Vagina (tissue), 2 donors: ENCODE data around the gene CAB39L.

Source experiments
- POLR2A ChIP-seq, 2 donors: fragments of 450-650 bp; IDR thresholded peaks; one replicate each; pipeline ENCODE4 v1.6.1; 2017; ENCODE audit warnings: antibody characterized with exemption in 2 of 2, mild to moderate bottlenecking in 2 of 2, moderate library complexity in 2 of 2
- POLR2AphosphoS5 ChIP-seq, 2 donors: sonication (generic); formaldehyde crosslinking; IDR thresholded peaks; one replicate each; pipeline ENCODE4 v1.9.0; 2017; ENCODE audit warnings: antibody characterized with exemption in 2 of 2, mild to moderate bottlenecking in 2 of 2, low read depth in 1 of 2; ENCODE audit not compliant: insufficient read depth in 1 of 2
- TF ChIP-seq, protein P1 (sequence below), 3 experiments: fragments of 450-650 bp in 2 of 3; fragments of 200-600 bp in 1 of 3; sonication (generic) in 1 of 3; IDR thresholded peaks; one replicate each; pipeline ENCODE4 v1.5.1; 2017 to 2019; ENCODE audit warnings: antibody characterized with exemption in 3 of 3, mild to moderate bottlenecking in 2 of 3, moderate library complexity in 2 of 3

DNA sequence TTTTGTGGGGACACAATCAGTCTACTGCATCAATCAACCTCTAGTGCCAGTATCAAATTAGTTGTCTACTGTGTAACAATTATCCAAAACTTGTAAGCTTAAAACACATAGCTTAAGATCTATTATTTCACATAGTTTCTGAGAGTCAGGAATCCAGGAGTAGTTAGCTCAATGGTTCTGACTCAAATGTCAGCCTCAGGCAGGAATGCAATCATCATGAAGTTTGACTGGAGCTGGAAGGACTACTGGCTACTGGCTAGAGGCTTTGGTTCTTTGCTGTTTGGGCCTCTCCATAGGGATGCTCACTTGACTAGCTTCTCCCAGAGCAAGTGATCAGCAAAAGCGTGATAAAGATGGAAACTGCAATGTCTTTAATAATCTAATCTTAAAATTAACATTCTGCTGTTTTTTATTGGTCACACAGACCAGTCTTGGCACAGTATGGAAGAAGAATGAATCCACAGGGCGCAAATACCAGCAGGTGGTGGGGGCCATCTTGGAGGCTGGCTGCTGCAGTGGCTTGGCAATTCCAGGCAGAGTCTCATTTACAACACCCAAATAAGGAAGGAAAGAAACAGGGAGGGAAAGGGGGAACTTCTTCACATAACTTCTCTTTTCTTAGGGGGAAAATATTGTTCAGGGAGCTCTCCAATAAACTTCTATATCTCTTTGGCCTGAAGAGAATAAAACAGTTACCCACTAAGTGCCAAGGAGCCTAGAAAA, 15.7 kb downstream of the CAB39L start:
- TF ChIP-seq POLR2A (IDR thresholded peaks at IDR 0.05) (no peak), POLR2AphosphoS5 (IDR thresholded peaks at IDR 0.05; ENCODE audit: insufficient read depth in 1 of 2, low read depth in 1 of 2) (no peak)
- TF ChIP-seq, protein P1, sequence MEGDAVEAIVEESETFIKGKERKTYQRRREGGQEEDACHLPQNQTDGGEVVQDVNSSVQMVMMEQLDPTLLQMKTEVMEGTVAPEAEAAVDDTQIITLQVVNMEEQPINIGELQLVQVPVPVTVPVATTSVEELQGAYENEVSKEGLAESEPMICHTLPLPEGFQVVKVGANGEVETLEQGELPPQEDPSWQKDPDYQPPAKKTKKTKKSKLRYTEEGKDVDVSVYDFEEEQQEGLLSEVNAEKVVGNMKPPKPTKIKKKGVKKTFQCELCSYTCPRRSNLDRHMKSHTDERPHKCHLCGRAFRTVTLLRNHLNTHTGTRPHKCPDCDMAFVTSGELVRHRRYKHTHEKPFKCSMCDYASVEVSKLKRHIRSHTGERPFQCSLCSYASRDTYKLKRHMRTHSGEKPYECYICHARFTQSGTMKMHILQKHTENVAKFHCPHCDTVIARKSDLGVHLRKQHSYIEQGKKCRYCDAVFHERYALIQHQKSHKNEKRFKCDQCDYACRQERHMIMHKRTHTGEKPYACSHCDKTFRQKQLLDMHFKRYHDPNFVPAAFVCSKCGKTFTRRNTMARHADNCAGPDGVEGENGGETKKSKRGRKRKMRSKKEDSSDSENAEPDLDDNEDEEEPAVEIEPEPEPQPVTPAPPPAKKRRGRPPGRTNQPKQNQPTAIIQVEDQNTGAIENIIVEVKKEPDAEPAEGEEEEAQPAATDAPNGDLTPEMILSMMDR (IDR thresholded peaks at IDR 0.05), result no peak
